GM21576 (cell line): ENCODE data around the gene TSPAN16.

ENCODE experiments used
- ATAC-seq: cut with Tn5 transposase; IDR thresholded peaks from one replicate; pipeline ENCODE4 v1.9.1; 2021; ENCODE audit warnings: mild to moderate bottlenecking, moderate library complexity; ENCODE audit not compliant: unreplicated experiment

Gene TSPAN16, protein sequence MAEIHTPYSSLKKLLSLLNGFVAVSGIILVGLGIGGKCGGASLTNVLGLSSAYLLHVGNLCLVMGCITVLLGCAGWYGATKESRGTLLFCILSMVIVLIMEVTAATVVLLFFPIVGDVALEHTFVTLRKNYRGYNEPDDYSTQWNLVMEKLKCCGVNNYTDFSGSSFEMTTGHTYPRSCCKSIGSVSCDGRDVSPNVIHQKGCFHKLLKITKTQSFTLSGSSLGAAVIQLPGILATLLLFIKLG

DNA sequence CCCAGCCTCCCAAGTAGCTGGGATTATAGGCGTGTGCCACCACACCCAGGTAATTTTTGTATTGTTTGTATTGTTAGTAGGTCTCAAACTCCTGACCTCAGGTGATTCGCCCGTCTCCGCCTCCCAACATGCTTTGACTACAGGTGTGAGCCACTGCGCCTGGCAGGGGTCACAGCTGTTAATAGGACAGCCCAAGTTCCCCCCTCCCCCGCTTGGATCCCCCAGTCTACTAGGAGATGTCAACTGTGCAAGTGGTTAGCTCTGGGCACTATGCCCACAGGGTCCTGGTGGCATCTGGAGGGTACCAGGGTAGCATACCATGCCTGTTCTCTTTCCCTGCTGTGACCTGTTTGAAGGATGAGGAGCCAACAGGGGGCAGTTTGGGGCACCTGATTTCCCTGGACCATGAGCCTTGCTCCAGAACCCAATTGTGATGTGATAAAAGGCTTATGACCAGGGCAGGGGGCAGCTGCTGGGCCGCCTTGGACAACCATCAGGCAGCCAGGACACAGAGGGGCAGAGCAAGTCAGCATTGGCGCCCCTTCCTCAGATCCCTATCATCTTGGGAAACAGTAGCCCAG, at the start of gene TSPAN16:
Gene TSPAN16, plus strand, starts transcription at position 496 of the 581 bp plus-strand sequence. CDS start 138 bp downstream, outside the sequence.
- ATAC-seq: no peak

DNA sequence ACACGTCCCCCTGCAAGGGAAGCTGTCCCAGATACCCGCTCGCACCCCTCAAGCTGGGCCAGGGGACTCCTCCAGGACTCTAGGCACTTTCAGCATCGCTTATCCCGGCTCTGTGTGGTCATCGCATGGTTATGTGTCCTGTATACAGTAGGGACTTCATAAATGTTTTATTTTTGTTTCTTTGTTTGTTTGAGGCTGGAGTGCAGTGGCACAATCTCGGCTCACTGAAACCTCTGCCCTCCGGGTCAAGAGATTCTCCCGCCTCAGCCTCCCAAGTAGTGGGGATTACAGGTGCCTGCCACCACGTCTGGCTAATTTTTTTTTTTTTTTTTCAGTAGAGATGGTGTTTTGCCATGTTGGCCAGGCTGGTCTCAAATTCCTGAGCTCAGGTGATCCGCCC, 49.0 kb upstream of the TSPAN16 start:
- ATAC-seq: no peak

DNA sequence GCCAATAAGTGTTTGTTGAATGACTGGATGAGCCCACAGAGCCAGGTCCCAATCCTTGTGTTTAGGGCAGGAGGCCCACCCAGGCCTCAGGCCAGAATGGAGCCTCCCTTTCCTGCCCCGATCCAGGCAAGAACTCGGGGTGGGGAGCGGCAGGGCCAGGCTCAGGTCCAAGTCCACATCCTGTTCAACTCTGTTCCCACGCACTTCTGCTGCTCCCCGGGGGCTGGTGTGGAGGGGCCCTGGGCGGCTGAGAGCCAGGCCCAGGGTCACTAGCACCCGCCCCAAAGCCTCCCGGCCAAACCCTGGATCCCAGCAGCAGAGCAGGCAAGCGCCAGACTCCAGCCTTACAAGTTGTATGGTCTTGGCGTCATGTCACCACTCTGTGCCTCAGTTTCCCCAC, 48.6 kb upstream of the TSPAN16 start:
- ATAC-seq: no peak

DNA sequence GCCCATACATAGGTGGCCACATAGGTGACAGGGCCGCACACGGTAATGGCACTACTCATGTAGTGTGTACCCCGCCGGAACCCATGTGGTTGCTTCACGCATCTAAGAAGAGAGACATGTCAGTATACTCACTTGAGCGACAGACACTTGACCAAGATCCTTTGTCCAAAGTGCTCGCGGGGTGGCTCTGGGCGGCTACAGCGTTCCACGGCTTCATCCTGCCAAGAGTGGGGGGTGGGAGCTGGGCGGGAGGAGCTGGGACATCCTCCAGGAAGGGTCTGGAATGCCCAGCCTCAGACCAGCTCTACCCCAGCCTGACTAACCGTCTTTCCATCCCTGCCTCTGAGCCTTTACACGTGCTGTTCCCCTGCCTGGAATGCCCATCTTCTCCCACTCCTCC, 48.0 kb upstream of the TSPAN16 start:
- no peak for ATAC-seq

DNA sequence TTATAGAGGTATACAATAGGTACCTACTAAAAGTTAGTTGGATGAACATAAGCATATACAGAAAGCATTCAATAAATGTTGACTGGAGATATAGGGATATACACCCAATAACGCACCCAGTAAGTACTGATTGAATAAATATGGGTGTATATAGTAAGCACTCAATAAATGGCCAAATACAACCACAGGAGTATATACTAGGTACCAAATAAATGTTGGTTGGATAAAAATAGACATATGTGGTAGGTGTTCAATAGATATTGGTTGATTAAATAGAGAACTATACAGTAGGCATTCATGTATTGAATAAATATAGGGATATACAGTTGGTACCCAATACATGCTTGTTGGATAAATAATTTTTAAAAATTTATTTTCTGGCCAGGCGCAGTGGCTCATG, 47.1 kb upstream of the TSPAN16 start:
- ATAC-seq: no peak

DNA sequence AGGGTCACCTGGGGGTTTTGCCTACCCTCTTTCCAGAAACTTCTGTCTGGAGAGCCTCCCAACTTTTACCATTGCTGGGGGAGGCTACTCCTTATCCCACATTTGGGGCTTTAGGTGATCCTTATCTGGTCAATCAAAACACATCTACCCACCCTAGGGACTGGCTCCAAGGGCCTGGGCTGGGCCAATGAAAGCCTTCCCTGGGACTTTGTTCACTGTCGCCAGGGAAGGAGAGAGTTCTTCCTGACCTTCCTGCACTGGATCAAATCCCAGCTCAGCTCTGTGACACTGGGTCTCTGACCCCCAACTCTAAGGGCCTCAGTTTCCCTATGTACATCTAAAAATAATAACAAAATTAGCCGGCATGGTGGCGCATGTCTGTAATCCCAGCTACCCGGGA, 44.7 kb upstream of the TSPAN16 start:
- ATAC-seq: no peak

DNA sequence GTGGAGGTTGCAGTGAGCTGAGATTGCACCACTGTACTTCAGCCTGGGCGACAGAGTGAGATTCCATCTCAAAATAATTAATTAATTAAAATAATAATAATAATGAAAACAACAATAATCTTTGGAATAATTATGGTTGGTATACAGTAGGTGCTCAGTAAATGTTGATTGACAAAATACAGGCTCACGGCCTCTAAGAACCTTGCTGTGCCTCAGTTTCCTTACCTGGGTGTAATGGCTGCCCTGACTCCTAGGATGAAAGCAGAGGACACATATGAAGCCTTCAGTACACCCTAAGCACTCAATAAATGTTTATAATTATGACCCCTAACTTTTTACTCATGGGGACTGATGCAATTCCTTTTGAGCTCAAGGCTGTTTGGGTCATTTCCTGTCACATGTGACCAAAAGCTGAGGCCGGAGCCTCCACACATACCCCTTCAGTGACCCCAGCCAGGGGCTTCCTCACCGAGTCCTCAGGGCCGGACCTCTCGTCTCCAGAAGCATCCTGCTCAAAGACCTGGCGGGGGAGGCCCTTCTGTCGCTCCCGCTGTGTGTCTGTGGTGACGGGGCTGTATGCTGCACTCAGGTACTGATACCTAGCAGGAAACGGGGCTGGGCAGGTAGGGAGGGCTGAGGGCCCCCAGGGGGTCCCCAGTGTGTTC, 44.2 kb upstream of the TSPAN16 start:
- ATAC-seq: no peak

DNA sequence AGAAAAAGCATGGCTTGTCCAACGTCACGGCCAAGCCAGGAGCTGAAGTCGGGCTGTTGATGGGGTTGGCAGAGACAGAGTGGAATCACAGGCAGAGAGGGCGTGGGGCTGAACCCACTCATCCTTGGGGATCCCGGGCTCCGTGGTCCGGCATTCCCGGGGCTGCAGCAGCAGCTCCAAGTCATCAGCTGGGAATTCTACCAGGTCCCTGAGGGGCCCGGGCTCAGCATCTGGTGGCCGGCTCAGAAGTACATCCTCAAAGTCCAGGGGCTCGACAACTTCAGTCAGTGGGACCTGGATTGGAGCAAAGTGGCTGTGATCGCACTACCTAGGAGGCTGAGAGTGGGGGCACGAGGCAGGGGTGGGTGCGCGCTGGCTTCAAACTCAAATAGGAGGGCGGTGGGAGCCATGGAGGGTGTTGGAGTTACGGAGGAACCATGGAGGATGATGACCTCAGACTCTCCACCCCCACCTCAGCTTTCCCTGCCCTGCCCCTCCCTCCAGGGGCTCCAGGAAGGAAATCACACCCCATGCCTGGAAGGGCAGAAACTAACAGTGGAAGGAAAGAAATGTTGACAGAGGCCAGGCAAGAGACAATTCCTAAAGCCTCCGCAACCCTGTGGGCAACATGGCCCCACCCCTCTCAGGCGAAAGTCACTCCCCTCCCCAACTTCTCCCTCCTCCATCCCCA, 43.1 kb upstream of the TSPAN16 start:
- ATAC-seq: no peak

DNA sequence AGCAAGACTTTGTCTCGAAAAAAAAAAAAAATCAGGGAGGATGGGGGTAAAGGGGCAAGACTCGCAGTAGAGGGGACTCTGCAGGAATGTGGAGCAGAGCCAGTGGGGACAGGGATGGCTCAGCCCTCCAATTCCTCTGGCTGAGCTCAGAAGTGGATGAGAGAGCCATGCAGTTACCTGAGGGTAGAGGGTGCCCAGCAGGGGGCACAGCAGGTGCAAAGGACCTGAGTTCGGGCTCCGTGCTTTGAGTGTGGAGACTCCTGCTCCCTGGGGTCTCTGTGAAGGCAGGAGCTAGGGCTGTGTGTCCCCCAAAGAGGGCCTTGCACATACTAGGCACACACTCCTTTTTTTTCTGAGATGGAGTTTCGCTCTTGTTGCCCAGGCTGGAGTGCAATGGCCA, 41.3 kb upstream of the TSPAN16 start:
- ATAC-seq: no peak

DNA sequence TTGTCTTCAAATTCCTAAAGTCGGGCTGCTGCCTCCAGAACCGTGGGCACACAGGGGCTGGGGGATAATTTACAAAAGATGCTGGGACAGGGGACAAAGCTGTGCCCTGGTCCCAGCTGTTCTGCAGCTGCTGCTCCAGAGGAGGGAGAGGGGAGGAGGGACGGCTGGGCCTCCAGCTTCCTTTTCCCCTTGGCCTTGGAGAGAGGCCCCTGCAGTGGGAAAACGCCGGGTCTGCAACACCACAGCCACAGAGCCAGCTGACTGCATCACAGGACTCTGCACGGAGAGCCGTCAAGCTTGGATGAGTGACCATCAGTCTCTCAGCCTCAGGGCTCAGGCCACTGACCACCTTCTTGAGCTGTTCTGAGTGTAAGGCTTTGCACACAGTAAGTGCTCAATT, 39.8 kb upstream of the TSPAN16 start:
- no peak for ATAC-seq

DNA sequence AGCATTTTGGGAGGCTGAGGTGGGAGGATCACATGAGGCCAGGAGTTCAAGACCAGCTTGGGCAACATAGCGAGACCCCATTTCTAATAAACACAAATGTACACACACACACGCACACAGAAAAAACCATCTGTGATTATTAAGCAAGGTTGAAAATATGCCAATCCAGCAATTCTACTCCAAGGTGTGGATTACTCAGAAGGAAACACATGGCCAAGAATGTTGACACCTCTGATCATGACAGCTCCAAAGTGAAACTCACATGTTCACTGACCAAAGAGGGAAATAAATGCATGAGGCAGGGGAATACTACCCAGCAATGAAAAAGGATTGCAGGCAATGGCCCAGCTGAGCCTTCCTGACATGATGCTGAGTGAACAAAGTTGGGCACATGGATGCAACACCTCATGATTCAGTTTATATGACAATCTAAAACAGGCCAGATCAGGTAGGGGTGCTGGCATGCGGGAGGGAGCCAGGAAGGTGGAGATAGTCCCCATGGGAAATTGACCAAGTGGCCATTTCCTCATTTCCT, 38.0 kb upstream of the TSPAN16 start:
- no peak for ATAC-seq

DNA sequence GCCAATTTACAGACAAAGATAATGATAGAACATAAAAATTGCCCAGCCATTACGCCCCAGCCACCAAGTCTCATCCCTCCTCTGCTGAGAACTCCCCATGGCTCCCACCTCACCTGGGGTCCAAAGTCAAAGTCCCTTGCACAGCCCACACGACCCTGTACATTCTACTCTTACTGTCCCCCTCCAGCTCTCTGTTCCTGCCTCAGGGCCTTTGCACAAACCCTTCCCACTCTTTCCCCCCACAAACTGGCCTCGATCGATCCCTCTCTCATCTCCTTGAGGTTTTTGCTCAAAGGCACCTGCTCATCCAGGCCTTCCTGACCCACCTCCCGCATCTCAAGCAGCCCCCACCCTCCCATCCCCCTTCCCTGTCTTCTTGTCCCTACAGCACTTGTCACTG, 35.0 kb upstream of the TSPAN16 start:
- ATAC-seq: no peak

DNA sequence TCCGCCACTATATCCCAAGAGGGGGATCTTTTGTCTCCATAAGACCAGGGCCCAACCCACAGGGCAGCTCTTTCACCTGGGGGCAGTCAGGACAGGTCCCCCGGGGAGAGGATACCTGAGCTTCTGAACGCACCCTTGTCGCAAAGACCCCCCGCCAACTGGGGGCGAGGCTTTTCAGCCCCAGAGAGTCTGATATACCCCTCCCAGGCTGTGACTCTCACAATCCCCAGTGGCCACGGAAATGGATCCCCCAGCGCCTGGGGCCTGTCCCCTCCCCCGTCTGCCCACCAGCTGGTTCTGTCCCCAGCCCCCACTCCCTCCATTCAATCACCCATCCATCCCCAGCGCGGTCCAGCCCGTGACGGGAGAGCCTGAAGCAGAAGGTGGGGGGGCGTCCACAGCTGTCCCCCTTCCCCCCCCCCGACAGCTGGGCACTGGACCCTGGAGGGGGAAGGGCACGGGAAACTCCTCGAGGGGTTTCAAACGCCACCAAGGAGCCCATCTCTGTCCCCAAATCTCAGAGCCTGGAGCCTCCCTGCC, 34.5 kb upstream of the TSPAN16 start:
- no peak for ATAC-seq

DNA sequence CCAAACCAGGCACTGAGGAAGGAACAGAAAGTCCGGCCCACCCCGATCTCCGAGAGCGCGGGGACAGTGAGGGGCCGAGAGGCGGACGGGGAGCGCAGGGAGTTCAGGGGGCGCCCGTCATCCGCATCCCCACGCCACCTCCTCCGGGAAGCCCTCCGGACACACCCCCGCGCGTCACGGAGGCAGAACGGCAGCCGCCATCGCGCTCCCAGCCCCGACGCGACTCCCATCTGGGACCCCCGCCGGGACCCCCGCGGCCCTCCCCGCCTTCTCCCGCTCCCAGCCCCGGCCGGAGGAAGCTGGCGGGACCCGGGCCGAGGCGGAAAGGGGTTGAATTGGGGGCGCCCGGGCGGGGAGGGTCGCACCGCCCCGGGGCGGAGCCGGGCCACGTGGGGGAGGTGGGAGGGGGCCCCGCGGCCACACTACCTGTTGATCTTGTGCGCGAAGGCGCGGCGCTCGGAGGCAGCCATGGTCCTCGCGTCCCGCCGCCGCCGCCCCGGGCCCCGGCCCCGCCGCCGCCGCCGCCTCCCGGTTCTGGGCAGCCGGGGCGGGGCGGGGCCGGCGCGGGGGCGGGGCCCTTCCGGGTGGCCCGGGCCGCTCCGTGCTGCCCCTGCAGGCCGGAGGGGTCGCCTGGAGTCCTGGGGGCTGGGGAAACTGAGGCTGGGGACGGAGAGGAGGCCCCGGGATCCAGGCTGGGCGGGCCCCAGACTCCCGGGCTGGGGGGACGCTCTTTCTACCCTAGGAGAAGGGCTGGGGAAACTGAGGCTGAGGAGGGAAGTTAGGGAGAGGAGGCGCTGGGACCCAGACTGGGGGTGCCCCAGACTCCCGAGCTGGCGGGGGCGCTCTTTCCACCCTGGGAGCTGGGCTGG, 33.8 kb upstream of the TSPAN16 start, which contains the start of gene DOCK6:
Gene DOCK6, minus strand, starts transcription at position 554 of the 869 bp plus-strand sequence. Its CDS starts 84 bp downstream, at position 470.
- ATAC-seq: no peak

DNA sequence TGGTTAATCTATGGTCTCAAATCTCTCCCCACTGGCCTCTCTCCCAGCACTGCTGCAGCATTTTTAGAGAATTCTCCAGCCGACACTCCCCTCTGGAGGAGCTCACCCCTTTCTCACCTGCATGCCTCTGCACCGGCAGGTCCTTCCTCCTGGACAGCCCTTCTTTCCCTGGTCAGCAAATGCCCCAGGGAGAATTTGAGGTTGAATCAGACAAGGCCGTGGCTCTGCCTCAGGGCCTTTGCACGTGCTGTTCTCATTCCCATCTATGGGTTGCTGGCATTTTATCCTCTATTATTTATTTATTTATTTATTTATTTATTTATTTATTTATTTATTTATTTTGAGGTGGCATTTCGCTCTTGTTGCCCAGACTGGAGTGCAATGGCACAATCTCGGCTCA, 32.2 kb upstream of the TSPAN16 start:
- ATAC-seq: no peak

DNA sequence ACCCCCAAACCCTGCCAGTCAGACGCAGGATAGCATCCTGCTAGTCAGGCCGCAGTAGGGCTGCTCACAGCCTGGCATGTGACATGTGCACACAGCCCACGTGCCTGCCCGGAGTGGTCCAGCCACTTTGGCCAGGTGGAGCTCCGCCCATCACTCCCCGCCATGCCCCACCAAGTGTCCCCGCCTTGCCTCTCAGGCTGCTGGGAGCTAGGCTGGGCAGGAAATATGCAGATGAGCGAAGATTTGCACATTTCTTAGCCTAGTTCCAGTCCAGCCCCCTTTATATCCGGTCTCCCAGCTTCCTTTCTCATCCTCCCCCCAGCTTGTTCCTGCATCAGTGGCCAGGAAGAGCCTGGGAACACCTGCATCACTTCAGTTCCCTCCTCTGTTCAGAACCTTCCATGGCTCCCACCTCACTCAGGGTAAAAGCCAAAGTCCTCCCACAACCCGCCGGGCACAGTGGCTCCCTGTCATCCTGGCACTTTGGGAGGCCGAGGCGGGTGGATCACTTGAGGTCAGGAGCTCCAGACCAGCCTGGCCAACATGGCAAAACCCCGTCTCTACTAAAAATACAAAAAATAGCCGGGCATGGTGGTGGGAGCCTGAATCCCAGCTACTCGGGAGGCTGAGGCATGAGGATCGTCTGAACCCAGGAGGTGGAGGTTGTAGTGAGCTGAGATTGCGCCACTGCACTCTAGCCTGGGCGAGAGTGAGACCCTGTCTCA, 31.3 kb upstream of the TSPAN16 start:
- no peak for ATAC-seq

DNA sequence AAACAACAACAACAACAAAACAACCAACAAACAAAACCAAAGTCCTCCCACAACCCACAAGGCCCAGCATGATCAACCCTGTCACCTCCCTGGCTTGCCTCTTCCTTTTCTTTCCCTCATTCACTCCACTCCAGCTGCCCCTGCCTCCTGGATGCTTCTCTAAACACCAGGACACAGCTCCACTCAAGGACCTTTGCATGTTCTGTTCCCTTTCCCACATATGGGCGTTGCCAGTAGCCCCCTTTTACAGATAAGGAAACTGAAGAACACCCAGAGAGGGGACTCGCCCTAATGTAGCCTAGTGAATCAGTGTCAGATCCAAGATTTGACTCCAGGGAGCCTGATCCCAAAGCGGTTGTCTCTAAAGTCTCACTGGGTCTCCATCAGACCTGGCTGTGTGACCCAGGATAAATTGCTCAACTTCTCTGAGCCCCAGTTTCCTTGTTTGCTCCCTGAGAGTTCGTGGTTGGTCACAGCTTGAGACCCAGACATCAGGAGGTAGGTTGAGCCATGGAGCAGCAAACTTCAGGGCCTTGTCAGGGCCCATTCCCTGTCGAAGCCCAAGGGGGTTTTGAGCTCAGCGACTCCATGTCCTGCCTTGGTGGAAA, 30.7 kb upstream of the TSPAN16 start:
- no peak for ATAC-seq

DNA sequence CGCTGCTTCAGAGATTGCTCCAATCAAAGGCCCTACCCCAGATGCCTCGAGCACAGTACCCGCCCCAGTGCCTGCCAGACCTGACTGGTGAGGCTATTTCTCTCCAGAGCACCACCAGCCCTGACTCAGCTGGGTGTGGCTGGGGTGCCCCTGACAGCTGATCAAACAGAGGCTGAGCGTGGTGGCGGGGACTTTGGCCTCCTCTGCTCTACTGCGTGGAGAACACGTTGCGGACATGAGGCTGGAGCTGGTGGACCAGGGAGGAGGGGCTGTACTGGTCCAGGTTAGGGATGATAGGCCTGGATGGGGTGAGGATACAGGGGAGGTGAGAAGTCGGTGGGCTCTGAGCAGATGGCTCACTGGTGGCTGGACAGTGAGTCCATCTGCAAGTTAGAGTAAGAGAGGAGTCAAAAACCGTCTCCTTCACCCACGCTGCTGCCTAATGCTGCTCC, 30.1 kb upstream of the TSPAN16 start:
- no peak for ATAC-seq
